GM18508 (cell line): ENCODE results near the gene NFIX.

Experiments used
- ATAC-seq: cut with Tn5 transposase; IDR thresholded peaks from one replicate; pipeline ENCODE4 v1.9.1; 2021; ENCODE audit warnings: moderate number of reproducible peaks; ENCODE audit not compliant: insufficient read depth, unreplicated experiment

The NFIX gene

GRCh38 chr19:13117772-13118423 lies 122.6 kb downstream of the NFIX start, which contains the start of gene NACC1:
Gene NACC1 (plus strand): TSS chr19:13118264. CDS start chr19:13135208, 16,944 bp downstream.
- no peak for ATAC-seq

GRCh38 chr19:13118424-13119193 lies 123.3 kb downstream of the NFIX start:
- ATAC-seq: no peak

- no peak for ATAC-seq
Observed at GRCh38 chr19:13119627-13120026, 124.4 kb downstream of the NFIX start.

- ATAC-seq: no peak
Observed at GRCh38 chr19:13120031-13120430, 124.8 kb downstream of the NFIX start.

GRCh38 chr19:13120817-13121216 lies 125.5 kb downstream of the NFIX start:
- no peak for ATAC-seq

- ATAC-seq: no peak
Observed at GRCh38 chr19:13121551-13122274, 126.4 kb downstream of the NFIX start.

- no peak for ATAC-seq
Observed at GRCh38 chr19:13122275-13122878, 127.1 kb downstream of the NFIX start.

- no peak for ATAC-seq
Observed at GRCh38 chr19:13122980-13123957, 128.0 kb downstream of the NFIX start.

- no peak for ATAC-seq
Observed at GRCh38 chr19:13127051-13127450, 131.8 kb downstream of the NFIX start.

GRCh38 chr19:13127811-13128575 lies 132.7 kb downstream of the NFIX start:
- no peak for ATAC-seq

GRCh38 chr19:13128583-13128982 lies 133.3 kb downstream of the NFIX start:
- ATAC-seq: no peak

GRCh38 chr19:13129384-13129783 lies 134.1 kb downstream of the NFIX start:
- ATAC-seq: no peak

- ATAC-seq: no peak
Observed at GRCh38 chr19:13130886-13131490, 135.7 kb downstream of the NFIX start.

GRCh38 chr19:13132471-13133180 lies 137.4 kb downstream of the NFIX start:
- no peak for ATAC-seq

GRCh38 chr19:13133241-13133870 lies 138.1 kb downstream of the NFIX start:
- no peak for ATAC-seq

GRCh38 chr19:13134626-13135025 lies 139.4 kb downstream of the NFIX start:
- ATAC-seq: no peak
